ENCODE data around the gene TMEM86B.
A peak's percentile ranks its signal among the peaks of the same experiment; 100 is the strongest.
"Not testable (repeated sequence)": the region's sequence is repeated elsewhere in the genome, so short reads cannot be mapped to it uniquely, and the experiment has no call there.

The TMEM86B gene

GRCh38 chr19:55220525-55220924, 8.0 kb downstream of the TMEM86B start:
- DNase-seq (ENCODE audit: low read depth), result no peak

DNA sequence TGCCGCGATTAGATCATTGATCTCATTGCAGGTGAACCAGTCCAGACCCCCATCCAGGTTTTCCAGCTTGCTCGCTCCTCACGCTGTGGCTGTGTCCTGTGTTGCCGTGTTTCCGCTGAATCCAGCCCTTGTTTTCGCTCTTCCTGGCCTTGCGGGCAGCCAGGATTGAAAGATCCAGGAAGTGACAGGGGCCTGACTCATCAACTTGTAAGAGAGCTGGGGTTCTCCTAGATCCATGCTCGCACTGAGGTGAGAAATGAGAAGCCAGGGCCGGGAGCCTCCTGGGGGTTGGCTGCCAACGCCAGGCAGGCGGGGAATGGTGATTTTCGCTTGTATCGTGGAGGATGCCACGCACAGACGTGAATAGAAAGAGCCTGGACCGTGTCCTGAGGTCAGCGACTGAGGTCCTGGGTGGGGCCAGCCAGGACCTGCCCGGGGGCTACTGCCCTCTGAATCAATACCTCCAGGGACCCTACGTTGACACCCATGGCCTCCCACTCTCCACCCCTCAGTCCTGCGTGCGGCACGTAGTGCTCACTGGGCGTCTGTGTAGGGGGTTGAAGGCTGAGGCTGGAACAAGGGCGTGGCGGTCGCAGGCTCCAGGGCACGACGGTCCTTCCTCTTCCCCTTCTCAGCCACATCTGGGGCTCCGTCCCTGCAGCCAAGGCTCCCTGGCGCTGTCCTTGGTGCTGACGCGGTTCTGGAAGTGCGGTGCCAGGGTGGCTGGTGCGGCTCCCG, 11.9 kb downstream of the TMEM86B start:
- peak; percentile 27 for DNase-seq (ENCODE audit: low read depth)

DNA sequence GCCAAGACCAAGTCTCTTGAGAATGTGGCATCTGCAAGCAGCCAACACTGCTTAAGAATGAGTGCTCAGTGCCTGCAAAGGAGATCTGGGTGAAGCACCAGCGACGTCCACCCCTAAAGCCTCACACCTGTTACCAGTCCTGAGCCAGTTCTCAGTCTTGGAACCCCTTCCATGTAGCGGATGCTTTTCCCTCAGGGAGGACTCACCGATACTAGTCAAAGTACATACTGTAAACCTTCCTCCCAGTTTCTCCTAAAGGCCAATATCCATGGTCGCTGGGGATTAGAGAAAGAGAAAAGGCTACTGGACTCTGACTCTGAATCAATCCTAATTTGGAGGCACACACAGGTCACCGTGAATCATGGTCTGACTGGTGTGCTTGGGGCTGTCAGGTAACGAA, 15.0 kb downstream of the TMEM86B start:
- no peak for DNase-seq (ENCODE audit: low read depth)

DNA sequence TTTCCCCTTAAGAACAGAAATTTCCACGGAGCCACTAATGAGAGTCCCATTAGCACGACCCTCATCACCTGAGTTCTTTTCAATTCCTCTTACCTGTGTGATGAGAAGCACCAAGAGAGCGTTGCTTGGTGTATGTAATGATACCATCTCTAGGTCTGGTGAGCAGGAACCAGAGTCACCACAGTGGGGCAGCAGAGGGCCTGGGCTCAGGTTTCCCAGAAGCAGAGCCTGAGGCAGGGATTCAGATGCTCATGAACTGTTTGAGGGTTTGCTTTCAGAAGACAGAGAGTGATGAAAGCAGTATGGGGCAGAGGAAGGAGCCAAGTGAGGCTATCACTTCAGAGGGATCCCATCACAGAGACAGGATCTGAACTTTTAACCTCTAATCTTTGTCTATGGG, 16.1 kb downstream of the TMEM86B start:
- peak; percentile 13 for DNase-seq (ENCODE audit: low read depth)

DNA sequence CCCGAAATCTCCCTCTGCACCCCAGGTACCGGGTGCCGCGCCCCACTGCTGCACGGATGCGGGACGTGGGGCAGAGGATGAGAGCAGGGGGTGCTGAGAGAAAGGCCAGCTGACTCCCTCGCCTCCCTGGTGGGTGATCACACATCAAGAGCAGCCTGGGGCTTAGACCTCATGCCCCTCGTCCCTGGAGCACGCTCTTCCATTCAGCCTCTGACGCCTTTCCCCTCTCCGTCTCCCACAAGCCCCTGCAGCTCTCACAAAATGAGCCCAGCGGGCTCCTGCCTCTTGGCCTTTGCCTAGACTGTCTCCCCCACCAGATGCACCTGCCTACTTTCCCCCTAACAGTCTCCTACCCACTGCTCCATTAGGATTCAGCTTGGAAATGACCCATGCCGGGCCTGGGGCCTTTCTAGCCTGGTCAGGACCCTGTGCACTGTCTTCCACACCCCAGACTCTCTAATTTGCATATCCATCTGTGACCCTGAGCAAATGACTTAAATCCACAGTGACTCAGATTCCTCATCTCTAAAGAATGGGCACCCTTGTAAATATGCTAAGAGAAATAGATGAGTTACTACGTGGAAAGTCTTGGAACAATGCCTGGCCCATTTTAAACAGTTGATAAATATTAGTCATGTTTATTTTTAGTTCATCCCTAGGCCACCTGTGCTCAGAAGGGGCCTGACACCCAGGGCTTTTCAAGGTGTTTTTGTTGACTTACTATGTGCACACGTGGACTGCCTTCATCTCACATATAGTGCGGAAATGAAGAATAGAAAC, 18.7 kb downstream of the TMEM86B start:
- no peak for DNase-seq (ENCODE audit: low read depth)

GRCh38 chr19:55208880-55209692, 19.5 kb downstream of the TMEM86B start, which contains the start of gene PTPRH:
TSS of gene PTPRH (minus strand) at chr19:55209501. CDS start at chr19:55209433, 68 bp downstream.
- no peak for DNase-seq (ENCODE audit: low read depth)

DNA sequence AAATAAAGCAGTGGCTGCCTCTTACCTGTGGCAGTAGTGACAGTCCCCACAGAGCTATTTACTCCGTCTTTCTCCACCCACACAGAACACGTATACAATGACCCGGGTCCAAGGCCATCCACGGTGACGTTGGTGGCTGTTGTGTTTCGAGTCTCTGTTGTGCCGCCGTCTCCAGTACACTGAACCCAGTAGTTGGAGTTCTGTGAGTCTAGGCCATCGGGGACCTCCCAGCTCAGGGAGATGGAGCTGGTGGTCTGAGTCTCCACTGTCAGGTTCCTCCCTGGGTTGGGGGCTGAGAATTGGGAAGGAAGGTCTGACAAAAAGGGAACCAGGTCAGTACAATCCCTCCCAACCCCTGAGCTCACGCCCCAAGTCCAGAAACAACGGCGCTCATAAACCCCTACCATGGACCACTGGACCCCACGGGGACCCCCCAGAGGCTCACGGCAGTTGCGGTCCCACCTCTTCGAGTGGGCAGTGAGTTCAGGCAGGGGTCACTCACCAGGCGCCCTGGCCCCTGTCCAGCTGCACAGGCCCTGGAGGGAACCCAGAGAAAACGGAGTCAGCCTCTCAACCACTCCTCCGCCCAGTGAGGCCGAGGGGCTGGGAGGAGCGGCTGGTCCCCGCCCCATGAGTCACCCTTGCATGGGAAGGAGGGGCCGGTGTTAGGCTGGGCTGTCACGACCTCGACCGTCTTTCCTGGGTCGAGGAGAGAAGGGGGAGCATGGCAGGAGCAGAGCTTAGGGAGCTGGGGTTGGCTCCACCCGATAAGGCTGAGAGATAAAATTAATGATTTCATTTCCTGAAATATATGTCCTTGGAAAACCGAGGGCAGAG, 21.7 kb downstream of the TMEM86B start:
- peak; percentile 40 for DNase-seq (ENCODE audit: low read depth)

DNA sequence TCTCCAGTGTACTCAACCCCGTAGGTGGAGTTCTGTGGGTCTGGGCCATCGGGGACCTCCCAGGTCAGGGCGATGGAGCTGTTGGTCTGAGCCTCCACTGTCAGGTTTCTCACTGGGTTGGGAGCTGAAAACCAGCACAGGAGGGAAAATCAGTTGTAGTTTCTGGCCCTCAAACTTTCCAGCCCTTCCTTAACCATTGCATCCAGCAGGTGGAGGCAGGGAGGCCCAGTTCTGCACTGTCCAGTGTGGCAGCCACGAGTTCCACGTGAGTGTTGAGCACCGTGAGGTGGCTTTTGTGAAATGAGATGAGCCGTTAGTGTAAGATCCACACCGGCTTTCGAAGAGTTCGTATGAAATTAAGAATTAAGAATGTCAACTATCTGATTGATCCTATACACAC, 26.4 kb downstream of the TMEM86B start:
- DNase-seq (ENCODE audit: low read depth), result not testable (repeated sequence)

DNA sequence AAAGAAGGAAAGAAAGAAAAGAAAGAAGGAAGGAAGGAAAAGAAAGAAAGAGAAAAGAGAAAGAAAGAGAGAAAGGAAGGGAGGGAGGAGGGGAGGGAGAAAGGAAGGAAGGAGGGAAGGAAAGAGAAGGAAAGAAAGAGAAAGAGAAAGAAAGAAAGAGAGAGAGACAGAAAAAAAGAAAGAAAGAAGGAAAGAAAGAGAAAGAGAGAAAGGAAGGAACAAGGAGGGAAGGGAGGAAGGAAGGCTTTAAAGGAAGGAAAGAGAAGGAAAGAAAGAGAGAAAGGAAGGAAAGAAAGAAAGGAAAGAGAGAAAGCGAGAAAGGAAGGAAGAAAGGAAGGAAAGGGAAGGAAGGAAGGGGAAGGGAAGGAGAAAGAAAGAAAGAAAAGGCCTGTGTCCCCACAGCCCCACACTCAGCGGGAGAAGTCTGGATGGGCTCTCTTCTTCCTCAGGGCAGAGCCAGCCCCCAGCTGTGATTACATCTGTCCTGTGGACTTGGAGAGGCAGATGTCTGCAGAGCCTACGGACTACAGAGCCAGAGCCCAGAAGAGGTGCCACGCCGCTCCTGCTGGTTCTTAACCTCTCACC, 28.9 kb downstream of the TMEM86B start:
- DNase-seq (ENCODE audit: low read depth), result no peak

- DNase-seq (ENCODE audit: low read depth), result no peak
These were observed 29.9 kb downstream of the TMEM86B start for GRCh38 chr19:55198651-55199050.

DNA sequence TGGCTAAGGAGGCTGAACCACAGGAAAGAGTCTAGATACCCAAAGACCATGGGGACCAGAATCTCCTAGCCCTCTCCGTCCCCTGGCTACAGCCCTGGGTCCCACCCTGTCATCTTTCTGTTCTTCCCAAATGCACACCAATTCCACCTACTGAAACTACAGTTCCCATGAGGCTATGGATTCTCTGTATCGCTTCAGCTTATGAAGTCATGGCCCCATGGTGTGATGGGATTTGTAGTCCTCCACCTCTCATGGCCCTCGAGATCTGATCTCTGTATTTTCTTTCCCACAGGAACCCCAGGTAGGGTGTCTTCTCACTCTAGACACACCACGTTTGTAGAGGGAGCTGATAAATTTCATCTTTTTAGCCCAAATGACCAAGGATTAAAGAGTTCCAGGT, 31.0 kb downstream of the TMEM86B start:
- no peak for DNase-seq (ENCODE audit: low read depth)

GRCh38 chr19:55196803-55197202, 31.8 kb downstream of the TMEM86B start:
- DNase-seq (ENCODE audit: low read depth), result no peak

GRCh38 chr19:55193481-55193880, 35.1 kb downstream of the TMEM86B start:
- no peak for DNase-seq (ENCODE audit: low read depth)

DNA sequence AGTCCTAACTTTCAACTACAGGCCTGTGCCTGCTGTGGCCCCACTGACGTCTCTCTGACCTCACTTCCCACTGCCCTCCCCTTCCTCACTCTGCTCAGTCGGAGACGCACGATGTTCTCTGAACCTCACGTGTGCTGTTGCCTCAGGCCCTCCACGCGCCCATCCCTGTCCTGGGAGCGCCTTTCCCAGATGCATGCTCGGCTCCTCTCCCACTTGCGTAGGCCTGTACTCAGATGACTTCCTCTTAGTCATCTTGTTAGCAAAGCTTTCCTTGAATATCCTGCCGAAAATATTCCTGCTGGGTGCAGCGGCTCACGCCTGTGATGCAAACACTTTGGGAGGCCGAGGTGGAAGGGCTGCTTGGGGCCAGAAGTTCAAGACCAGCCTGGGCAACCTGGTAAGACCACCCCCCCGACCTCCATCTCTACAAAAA, 39.1 kb downstream of the TMEM86B start:
- no peak for DNase-seq (ENCODE audit: low read depth)

- no peak for DNase-seq (ENCODE audit: low read depth)
These were observed 39.9 kb downstream of the TMEM86B start for GRCh38 chr19:55188625-55189024.

- no peak for DNase-seq (ENCODE audit: low read depth)
These were observed 42.5 kb downstream of the TMEM86B start for GRCh38 chr19:55186080-55186479.

DNA sequence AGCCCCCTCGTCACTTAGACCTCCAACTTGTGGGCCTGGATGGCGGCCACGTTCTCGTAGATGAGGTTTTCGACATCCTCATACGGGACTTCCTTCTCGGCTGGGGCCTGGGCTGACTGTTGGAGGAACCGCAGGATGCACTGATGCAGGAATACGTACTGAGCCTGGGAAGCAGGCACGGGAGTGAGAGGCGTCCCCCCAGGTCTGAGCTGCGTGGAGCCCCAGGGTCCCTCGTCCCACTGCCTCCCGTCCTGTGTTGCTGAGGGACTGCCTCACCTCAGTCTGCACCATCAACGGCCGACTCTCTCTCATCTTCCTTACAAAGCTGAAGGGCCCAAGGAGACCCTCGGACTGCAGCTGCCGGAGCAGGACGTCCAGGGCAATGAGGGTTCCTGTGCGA, 46.8 kb downstream of the TMEM86B start:
- DNase-seq (ENCODE audit: low read depth), result no peak

DNA sequence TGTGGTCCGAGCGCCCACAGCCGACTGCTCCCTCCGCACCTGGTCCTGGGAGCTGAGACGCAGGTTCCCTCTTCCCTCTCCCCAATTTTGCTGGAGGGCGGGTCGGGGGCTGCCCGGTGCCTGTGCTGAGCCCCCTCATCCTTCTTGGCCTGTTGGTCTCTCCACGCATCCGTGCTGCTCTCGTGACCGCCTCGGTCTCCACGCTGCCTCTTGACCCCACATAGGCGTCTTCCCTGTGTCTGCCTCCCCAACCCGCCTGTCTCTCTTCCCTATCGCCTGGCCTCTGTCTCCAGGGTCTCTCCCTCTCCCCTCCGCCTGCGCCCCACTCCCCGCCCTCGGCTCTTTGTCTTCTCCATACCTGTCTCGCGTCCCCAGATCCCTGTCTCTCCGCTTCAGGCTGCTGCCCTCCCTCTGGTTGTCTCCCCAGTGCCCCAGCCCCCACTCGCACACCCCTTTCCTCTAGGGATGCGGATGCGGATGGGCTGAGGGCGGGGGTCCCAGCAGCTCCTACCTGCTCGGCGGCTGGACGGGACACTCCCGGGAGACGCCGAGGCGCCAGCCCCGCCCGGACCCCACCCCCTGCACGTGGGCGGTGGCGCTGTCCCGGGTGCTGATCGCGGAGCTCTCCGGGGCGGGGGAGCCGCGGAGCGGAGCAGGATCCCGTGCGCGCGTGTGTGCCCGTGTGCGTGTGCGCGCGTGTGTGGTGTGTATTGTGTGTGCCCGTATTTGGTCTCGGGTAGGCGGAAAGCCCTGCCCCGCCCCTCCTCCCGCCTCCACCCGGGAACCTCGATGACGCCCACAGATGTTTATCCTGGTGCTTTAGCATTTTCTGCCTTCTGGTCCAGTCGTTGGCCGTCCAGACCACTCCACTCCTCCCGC, 48.7 kb downstream of the TMEM86B start, which contains the start of gene SYT5:
TSS of gene SYT5 (minus strand) at position 684 of the 879 bp plus-strand sequence. CDS start 1,248 bp downstream, outside the sequence.
- peak; percentile 44 for DNase-seq (ENCODE audit: low read depth)

DNA sequence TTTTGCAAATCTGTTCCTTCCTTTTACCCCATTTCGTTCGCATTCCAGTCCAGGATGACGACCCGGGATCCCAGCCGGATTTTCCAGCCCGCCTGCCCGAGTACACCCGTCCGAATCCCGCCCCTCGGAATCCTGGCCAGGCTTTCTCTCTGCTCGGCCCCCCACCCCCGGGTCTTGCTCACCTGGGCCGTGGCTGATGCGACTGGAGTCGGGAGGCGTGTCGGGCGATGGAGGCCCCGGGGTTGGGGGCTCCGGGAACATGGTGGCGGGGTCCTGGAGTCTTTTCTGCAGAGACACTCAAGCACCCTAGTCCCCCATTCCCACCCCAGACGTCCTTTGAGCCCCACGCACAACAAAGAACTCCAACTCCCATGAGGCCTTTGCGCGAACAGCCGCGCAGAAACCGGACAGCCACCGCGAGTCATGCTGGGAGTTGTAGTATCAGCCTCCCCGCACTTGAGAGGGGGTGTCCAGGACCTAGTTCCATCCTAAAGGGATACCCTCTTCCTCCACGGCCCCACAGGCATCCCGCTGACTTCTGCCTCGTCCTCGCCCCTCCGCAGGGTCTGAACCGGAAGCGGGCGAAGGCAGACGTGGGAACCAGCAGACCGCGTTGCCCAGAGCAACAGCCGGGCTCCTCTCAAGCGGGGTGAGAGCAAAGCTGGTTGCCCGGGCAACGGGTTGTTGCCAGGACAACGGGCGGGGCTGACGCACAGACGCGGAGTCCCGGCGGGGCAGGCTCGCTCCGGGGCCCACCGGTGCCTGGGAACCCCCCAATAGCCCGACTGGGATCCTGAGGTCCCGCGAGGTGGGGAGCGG, 49.6 kb downstream of the TMEM86B start:
- DNase-seq (ENCODE audit: low read depth), result peak; percentile 90
